ENCODE results near the gene ERN2. TPM values are rescaled to one million over a fixed set of nuclear protein-coding genes. Genes with fewer than 3 reads are reported as not detected.
A peak's percentile ranks its signal among the peaks of the same experiment; 100 is the strongest.

ERN2 gene
- total and polyA plus RNA-seq, 5 donors, result 0.28 TPM; not detected in 4

GRCh38 chr16:23699100-23699499 lies 13.9 kb downstream of the ERN2 start:
- no peak for DNase-seq
- ATAC-seq, result no peak
- Histone ChIP-seq H3K27me3 (ENCODE audit: control insufficient read depth, insufficient read depth) (no peaks in the 10 kb centered on the region), H3K4me3 (ENCODE audit: low read length) (no peak overlapping the region), H3K9me3 (ENCODE audit: control insufficient read depth, low read length) (no peaks in the 10 kb centered on the region), H3K27ac (ENCODE audit: low read length) (no peak overlapping the region), H3K4me1 (ENCODE audit: control insufficient read depth, insufficient read depth, low read length) (no peaks in the 10 kb centered on the region)
- intact Hi-C loops (cut with DNase I), result no loop called here
- 75% methylated on average over 4 of the region's 4 CpGs for WGBS

DNA sequence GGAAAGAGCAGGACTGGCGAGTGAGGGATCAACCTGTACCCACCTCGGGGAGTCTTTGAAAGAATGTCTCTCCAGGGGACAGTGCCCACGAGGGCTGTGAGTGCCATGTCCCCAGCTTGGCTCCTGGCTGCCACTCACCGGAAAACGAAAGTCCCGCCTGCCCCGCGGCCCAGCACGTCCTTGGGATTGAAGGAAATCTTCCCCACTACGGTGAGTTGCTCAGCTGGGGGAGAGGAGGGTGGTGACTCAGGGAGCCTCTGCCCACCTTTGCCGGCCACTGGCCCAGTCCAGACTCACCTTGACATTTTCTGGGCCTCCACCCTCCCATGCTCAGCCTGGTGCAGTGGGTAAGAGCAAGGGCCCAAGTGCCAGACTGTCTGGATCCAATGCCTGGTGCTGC lies 17.3 kb downstream of the ERN2 start:
- intact Hi-C loops (cut with DNase I), result no loop called here
- no peak for ATAC-seq
- no peaks in the 10 kb centered on the region for H3K27me3 ChIP-seq (ENCODE audit: control insufficient read depth, insufficient read depth)
- H3K4me1 ChIP-seq (ENCODE audit: control insufficient read depth, insufficient read depth, low read length), result no peaks in the 10 kb centered on the region
- no peak overlapping the region for H3K27ac ChIP-seq (ENCODE audit: low read length)
- 81% methylated on average over 11 of the region's 11 CpGs for WGBS
- H3K4me3 ChIP-seq (ENCODE audit: low read length), result no peak overlapping the region
- DNase-seq, result no peak
- no peaks in the 10 kb centered on the region for H3K9me3 ChIP-seq (ENCODE audit: control insufficient read depth, low read length)

GRCh38 chr16:23694644-23695373 lies 18.2 kb downstream of the ERN2 start:
- WGBS, result 11% methylated on average over 32 of the region's 32 CpGs
- ATAC-seq (peak; percentile 37), DNase-seq (no peak)
- no peaks in the 10 kb centered on the region for H3K27me3 ChIP-seq (ENCODE audit: control insufficient read depth, insufficient read depth)
- H3K4me3 ChIP-seq (ENCODE audit: low read length), result peak overlapping the region; percentile 32
- intact Hi-C loops (cut with DNase I), result no loop called here
- no peak overlapping the region for H3K27ac ChIP-seq (ENCODE audit: low read length)
- H3K9me3 ChIP-seq (ENCODE audit: control insufficient read depth, low read length), result no peaks in the 10 kb centered on the region
- H3K4me1 ChIP-seq (ENCODE audit: control insufficient read depth, insufficient read depth, low read length), result no peaks in the 10 kb centered on the region

DNA sequence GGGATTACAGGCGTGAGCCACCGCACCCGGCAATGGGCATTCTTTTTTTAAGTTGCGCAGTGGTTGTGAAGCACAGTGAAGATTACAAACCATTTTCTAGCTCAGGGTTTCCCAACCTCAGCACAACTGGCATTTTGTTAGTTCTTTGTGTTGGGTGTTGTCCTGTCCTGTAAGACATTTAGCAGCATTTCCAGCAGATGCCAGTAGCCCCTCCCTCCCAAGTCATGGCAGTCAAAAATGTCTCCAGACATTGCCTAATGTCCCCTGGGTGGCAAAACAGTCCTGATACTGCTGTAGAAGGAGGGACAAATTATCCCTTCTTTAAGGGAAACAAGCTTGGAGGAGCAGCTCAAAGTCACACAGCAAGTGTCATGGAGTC lies 18.8 kb downstream of the ERN2 start:
- H3K27ac ChIP-seq (ENCODE audit: low read length), result no peak overlapping the region
- H3K4me1 ChIP-seq (ENCODE audit: control insufficient read depth, insufficient read depth, low read length), result no peaks in the 10 kb centered on the region
- ATAC-seq (no peak), DNase-seq (no peak)
- 96% methylated on average over 4 of the region's 4 CpGs for WGBS
- H3K4me3 ChIP-seq (ENCODE audit: low read length), result no peak overlapping the region
- H3K27me3 ChIP-seq (ENCODE audit: control insufficient read depth, insufficient read depth), result no peaks in the 10 kb centered on the region
- no peaks in the 10 kb centered on the region for H3K9me3 ChIP-seq (ENCODE audit: control insufficient read depth, low read length)
- intact Hi-C loops (cut with DNase I), result no loop called here

DNA sequence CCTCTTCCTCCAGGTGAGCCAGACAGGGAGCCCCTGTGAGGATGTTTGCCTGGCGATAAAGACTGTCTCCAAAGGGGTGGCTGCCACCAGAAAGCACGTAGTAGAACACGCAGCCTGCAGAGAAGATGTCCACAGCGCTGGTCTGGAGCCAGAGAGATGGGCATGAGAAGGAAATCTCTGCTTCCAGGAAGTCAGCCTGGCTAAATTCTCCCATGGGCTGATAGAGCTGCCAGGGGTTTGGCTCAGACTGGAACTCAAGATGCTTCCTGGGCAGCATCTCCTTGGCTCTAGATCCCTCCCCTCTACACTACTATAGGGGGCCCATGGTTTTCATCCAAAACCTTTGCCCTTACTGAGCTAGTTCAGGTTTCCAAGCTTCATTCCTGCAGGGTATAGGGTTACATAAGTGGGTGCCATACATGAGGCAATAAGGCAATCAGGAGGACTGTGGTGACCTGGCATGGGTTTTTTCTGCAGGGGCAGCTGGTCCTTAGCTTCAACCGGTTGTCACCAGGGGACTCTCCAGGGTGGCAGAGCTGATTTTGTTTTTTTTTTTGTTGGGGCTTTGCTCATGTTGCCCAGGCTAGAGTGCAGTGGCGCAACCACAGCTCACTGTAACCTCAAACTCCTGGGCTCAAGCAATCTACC lies 20.7 kb downstream of the ERN2 start:
- Histone ChIP-seq H3K27me3 (ENCODE audit: control insufficient read depth, insufficient read depth) (no peaks in the 10 kb centered on the region), H3K9me3 (ENCODE audit: control insufficient read depth, low read length) (no peaks in the 10 kb centered on the region), H3K4me3 (ENCODE audit: low read length) (no peak overlapping the region), H3K4me1 (ENCODE audit: control insufficient read depth, insufficient read depth, low read length) (no peaks in the 10 kb centered on the region), H3K27ac (ENCODE audit: low read length) (no peak overlapping the region)
- DNase-seq (no peak), ATAC-seq (no peak)
- 95% methylated on average over 6 of the region's 6 CpGs for WGBS
- intact Hi-C loops (cut with DNase I), result no loop called here

DNA sequence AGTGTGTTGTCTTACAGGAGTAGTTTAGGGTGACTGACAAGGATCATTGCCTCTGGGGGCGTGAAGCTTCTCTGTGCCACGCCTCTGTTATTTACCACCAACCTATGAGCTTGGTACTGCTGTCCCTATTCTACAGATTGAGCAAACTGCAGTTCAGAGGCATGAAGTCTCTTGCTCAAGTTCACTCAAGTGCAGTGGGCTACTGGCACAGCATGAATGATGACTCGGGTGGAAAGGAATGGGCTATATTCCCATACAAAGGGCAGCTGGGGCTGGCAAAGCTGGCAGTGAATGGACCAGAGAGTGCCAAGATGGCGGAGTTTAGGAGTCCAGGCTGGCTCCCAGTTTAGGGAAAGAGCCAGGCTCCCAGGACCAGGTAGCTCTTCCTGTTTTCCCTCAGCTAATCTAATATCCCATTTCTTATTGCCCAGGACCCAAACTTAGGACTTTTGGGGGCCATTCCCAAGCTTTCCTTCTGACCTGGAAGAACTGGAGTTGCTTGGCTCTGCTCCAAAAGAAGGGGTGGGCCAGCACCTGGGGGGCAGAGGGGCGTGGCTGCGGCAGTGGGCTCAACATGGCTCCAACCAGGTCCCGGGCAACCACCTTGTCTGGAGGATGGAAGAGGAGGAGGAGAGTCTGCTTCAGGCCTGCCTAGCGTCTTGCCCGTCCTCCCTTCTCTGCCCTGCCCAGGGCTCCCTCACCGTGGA lies 21.4 kb downstream of the ERN2 start:
- Histone ChIP-seq H3K27ac (ENCODE audit: low read length) (no peak overlapping the region), H3K27me3 (ENCODE audit: control insufficient read depth, insufficient read depth) (no peaks in the 10 kb centered on the region), H3K4me1 (ENCODE audit: control insufficient read depth, insufficient read depth, low read length) (no peaks in the 10 kb centered on the region), H3K9me3 (ENCODE audit: control insufficient read depth, low read length) (no peaks in the 10 kb centered on the region), H3K4me3 (ENCODE audit: low read length) (no peak overlapping the region)
- 91% methylated on average over 10 of the region's 10 CpGs for WGBS
- ATAC-seq (no peak), DNase-seq (no peak)
- intact Hi-C loops (cut with DNase I), result no loop called here

GRCh38 chr16:23690771-23691482 lies 22.1 kb downstream of the ERN2 start:
- WGBS, result 95% methylated on average over 25 of the region's 25 CpGs
- DNase-seq (no peak), ATAC-seq (no peak)
- Histone ChIP-seq H3K27ac (ENCODE audit: low read length) (no peak overlapping the region), H3K27me3 (ENCODE audit: control insufficient read depth, insufficient read depth) (no peaks in the 10 kb centered on the region), H3K4me1 (ENCODE audit: control insufficient read depth, insufficient read depth, low read length) (no peaks in the 10 kb centered on the region), H3K9me3 (ENCODE audit: control insufficient read depth, low read length) (no peaks in the 10 kb centered on the region), H3K4me3 (ENCODE audit: low read length) (no peak overlapping the region)
- intact Hi-C loops (cut with DNase I), result no loop called here

GRCh38 chr16:23689442-23690187 lies 23.4 kb downstream of the ERN2 start:
- 97% methylated on average over 36 of the region's 36 CpGs for WGBS
- Histone ChIP-seq H3K4me1 (ENCODE audit: control insufficient read depth, insufficient read depth, low read length) (no peaks in the 10 kb centered on the region), H3K4me3 (ENCODE audit: low read length) (no peak overlapping the region), H3K27ac (ENCODE audit: low read length) (no peak overlapping the region), H3K27me3 (ENCODE audit: control insufficient read depth, insufficient read depth) (no peaks in the 10 kb centered on the region), H3K9me3 (ENCODE audit: control insufficient read depth, low read length) (no peaks in the 10 kb centered on the region)
- DNase-seq, result no peak
- no peak for ATAC-seq
- intact Hi-C loops (cut with DNase I), result no loop called here

- H3K9me3 ChIP-seq (ENCODE audit: control insufficient read depth, low read length), result no peaks in the 10 kb centered on the region
- H3K4me3 ChIP-seq (ENCODE audit: low read length), result no peak overlapping the region
- no peaks in the 10 kb centered on the region for H3K4me1 ChIP-seq (ENCODE audit: control insufficient read depth, insufficient read depth, low read length)
- 95% methylated on average over 16 of the region's 16 CpGs for WGBS
- H3K27ac ChIP-seq (ENCODE audit: low read length), result no peak overlapping the region
- ATAC-seq, result no peak
- no peaks in the 10 kb centered on the region for H3K27me3 ChIP-seq (ENCODE audit: control insufficient read depth, insufficient read depth)
- intact Hi-C loops (cut with DNase I), result no loop called here
- no peak for DNase-seq
Observed at GRCh38 chr16:23687034-23687808, 25.8 kb downstream of the ERN2 start.

DNA sequence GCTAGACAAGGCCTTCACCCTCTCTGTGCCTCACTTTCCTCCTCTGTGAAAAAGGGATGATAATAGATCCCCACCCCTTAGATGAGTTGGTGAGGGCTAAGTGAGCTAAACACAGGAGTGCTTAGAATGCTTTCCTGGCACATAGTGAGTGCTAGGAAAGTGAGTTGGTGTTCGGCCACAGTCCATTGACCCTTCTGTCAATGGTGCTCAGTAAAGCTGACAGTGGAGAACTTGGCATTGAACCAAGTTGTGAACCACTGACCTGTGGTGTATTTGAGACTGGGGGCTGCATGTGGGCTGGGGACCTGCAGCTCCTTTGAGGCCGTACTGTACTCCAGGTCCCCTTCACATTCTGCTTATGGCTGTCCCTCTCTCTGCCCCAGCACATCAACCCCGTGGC lies 29.5 kb downstream of the ERN2 start:
- Histone ChIP-seq H3K27me3 (ENCODE audit: control insufficient read depth, insufficient read depth) (no peaks in the 10 kb centered on the region), H3K4me3 (ENCODE audit: low read length) (no peak overlapping the region), H3K9me3 (ENCODE audit: control insufficient read depth, low read length) (no peaks in the 10 kb centered on the region), H3K4me1 (ENCODE audit: control insufficient read depth, insufficient read depth, low read length) (no peaks in the 10 kb centered on the region), H3K27ac (ENCODE audit: low read length) (no peak overlapping the region)
- 89% methylated on average over 3 of the region's 3 CpGs for WGBS
- DNase-seq, result no peak
- intact Hi-C loops (cut with DNase I), result no loop called here
- ATAC-seq, result no peak
